Activated naive CD8-positive, alpha-beta T cell treated with anti-CD3 and anti-CD28 coated beads, Interleukin-2, amount 10 ng/mL, durations not matched to agents 7 days and 5 days (primary cell): Measurements from ENCODE around the gene NFASC. TPM values are rescaled to one million over a fixed set of nuclear protein-coding genes. Genes with fewer than 3 reads are reported as not detected.

Experiments used
- ATAC-seq: fragments of 150-1000 bp; cut with Tn5 transposase; one replicate; pipeline ENCODE4 v1.10.0; 2021; ENCODE audit warnings: low read depth, moderate library complexity
- POLR2A ChIA-PET: fragments of 350-600 bp; sonication (Branson Sonifier 250); formaldehyde crosslinking; loops from one replicate; lab custom pipeline; 2021; ENCODE audit warnings: antibody characterized with exemption; lab: Charles Lee
- DNase-seq: peaks from one replicate; pipeline ENCODE4 v3.0.0; 2021
- H3K27ac Mint-ChIP-seq: one replicate; pipeline ENCODE4 v1.8.0; 2022; ENCODE audit warnings: mild to moderate bottlenecking, mixed read lengths
- H3K27me3 Mint-ChIP-seq: one replicate; pipeline ENCODE4 v1.8.0; 2022; ENCODE audit warnings: mild to moderate bottlenecking, moderate library complexity, mixed read lengths
- H3K36me3 Mint-ChIP-seq: one replicate; pipeline ENCODE4 v1.8.0; 2021; ENCODE audit warnings: mild to moderate bottlenecking, mixed read lengths
- H3K4me1 Mint-ChIP-seq: one replicate; pipeline ENCODE4 v1.8.0; 2021; ENCODE audit warnings: mixed read lengths
- H3K4me3 Mint-ChIP-seq: one replicate; pipeline ENCODE4 v1.8.0; 2022; ENCODE audit warnings: mild to moderate bottlenecking, moderate library complexity, mixed read lengths
- H3K9me3 Mint-ChIP-seq: one replicate; pipeline ENCODE4 v1.8.0; 2021; ENCODE audit warnings: mixed read lengths
- total RNA-seq, 2 experiments: library from RNA; stranded (reverse); gene quantifications; one replicate each; pipeline ENCODE4 v1.2.3, GENCODE V29; 2021

Gene NFASC
- total RNA-seq, 2 experiments from 2014 or later, result 0.14 to 0.31 TPM

DNA sequence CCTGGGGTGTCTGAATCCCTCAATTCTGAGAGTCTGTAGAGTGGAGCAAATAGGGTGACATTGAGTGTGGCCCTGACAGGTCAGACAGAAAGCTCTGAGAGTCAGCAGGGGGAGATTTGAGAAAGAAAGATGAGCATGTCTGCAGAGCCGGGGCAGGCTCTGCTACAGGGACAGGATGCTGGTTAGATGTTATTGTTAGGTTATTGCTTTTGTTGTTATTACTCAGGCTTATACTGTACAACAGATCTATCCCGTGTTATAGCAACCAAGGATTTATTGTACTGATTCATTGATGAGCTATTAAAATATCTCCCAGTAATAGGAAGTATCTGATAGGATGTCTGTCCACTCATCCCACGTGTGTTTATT lies 59.5 kb downstream of the NFASC start:
- Mint-ChIP-seq H3K9me3 (no peaks in the 10 kb centered on the region), H3K27me3 (peaks cover 7% of the 10 kb centered on the region)
- POLR2A ChIA-PET, result no interaction called here

DNA sequence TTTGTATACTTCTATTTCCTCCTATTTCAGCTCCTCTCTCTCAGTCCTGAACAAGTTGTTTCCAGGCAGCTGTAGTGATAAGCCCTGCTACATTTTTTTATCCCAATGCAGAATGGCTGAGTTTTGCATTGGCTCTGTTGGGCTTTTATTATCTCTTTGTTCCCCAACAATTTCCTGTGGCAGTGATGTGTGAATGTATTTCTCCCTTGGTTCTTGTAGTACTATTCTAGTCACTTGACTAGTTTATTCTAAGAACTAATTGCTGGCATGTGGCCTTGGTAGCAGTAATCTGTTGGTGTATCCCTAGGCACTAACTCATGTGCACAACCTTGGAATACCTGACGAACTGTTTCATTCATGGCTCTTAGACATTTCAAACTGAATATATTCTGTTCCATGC lies 60.7 kb downstream of the NFASC start:
- DNase-seq (no peak), ATAC-seq (no peak)
- POLR2A ChIA-PET, result no interaction called here
- Mint-ChIP-seq H3K4me1 (no peaks in the 10 kb centered on the region), H3K36me3 (no peaks in the 10 kb centered on the region), H3K9me3 (no peaks in the 10 kb centered on the region), H3K27me3 (peaks cover 6% of the 10 kb centered on the region), H3K27ac (no peak overlapping the region), H3K4me3 (no peak overlapping the region)

More for the DNA sequence above, 59.5 kb downstream of the NFASC start:
- H3K36me3 Mint-ChIP-seq, result no peaks in the 10 kb centered on the region
- DNase-seq (no peak), ATAC-seq (no peak)
- no peak overlapping the region for H3K4me3 Mint-ChIP-seq
- H3K4me1 Mint-ChIP-seq, result no peaks in the 10 kb centered on the region
- H3K27ac Mint-ChIP-seq, result no peak overlapping the region

GRCh38 chr1:204931768-204932572 lies 61.3 kb downstream of the NFASC start:
- no peak for DNase-seq
- H3K36me3 Mint-ChIP-seq, result no peaks in the 10 kb centered on the region
- no peak for ATAC-seq
- no peak overlapping the region for H3K27ac Mint-ChIP-seq
- H3K4me1 Mint-ChIP-seq, result no peaks in the 10 kb centered on the region
- POLR2A ChIA-PET, result no interaction called here
- H3K27me3 Mint-ChIP-seq, result peaks cover 7% of the 10 kb centered on the region
- H3K4me3 Mint-ChIP-seq, result no peak overlapping the region
- no peaks in the 10 kb centered on the region for H3K9me3 Mint-ChIP-seq

DNA sequence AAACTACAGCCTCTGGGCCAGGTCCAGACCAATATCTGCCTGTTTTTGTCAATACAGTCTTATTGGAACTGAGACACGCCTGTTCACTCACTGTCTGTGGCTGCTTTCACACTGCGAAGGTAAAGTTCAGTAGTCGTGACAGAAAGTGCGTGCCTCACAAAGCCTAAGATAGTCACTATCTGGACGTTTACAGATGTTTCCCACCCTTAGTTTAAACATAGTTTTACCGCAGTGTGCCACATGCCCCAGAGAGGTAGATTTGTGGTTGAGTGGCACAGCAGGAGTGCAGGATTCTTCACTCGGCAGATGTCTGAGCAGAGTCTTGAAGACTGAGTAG lies 61.9 kb downstream of the NFASC start:
- POLR2A ChIA-PET, result no interaction called here
- Mint-ChIP-seq H3K9me3 (no peaks in the 10 kb centered on the region), H3K4me1 (no peaks in the 10 kb centered on the region), H3K27ac (no peak overlapping the region), H3K27me3 (peaks cover 7% of the 10 kb centered on the region), H3K36me3 (no peaks in the 10 kb centered on the region), H3K4me3 (no peak overlapping the region)
- ATAC-seq, result no peak
- DNase-seq, result no peak

DNA sequence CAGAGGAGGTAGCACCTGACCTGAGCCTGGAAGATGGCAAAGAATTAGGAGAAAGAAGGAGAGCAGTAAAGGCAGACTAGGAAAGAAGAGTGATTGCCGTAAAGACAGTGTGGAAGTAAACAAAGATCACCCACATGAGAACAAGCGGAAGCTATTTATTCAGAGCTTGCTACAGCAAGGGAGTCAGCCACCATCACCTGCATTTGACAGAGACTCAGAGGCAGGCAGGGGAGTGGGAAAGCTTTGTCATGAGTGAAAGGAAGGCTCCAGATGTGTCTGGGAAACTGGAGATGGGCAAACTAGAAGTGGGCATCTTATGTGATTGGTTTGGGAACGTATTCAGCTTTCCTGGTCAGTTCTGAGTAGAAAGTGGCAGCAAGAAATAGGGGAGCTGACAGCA lies 64.5 kb downstream of the NFASC start:
- Mint-ChIP-seq H3K36me3 (no peaks in the 10 kb centered on the region), H3K27me3 (peaks cover 7% of the 10 kb centered on the region), H3K27ac (no peak overlapping the region), H3K4me1 (no peaks in the 10 kb centered on the region), H3K9me3 (no peaks in the 10 kb centered on the region), H3K4me3 (no peak overlapping the region)
- POLR2A ChIA-PET, result no interaction called here
- DNase-seq (no peak), ATAC-seq (no peak)

DNA sequence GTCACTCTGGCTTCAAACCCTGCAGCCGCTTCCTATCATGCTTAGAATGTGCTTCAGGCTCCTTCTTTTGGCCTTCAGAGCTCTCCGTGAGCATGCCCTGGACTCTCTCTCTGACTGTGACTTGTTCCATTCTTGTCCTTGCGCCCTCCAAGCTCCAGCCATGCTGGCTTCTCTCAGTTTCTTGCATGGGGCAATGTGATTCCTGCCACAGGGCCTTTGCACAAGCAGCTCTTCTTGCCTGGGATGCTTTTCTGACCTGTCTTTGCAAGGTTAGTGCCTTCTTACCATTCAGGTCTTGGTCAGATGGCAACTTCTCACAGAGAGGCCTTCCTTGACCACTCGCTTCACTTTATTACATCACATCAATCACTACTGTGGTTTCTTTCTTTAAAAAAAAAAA lies 66.1 kb downstream of the NFASC start:
- DNase-seq, result no peak
- Mint-ChIP-seq H3K27me3 (peaks cover 7% of the 10 kb centered on the region), H3K36me3 (no peaks in the 10 kb centered on the region), H3K4me1 (no peaks in the 10 kb centered on the region), H3K9me3 (no peaks in the 10 kb centered on the region), H3K27ac (no peak overlapping the region), H3K4me3 (no peak overlapping the region)
- ATAC-seq, result no peak
- POLR2A ChIA-PET, result no interaction called here

DNA sequence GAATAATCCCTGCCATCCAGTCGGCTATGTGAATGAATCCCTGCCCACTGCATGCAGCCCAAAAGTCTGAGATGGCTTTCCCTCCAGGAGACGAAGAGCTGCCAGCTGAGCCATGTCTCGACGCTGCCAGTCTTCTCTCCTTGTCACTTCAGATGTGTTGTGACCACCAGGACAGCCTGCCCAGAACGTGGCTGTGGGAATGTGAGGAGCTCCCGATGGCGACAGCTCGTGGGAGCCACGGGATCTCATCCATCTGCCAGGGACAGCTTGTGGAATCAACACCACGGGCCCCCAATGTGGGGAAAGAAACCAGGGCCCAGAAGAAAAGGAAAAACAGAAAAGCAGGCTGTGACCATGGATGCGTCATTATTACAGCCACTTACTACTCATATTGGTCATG lies 67.2 kb downstream of the NFASC start:
- ATAC-seq (no peak), DNase-seq (no peak)
- Mint-ChIP-seq H3K4me1 (no peaks in the 10 kb centered on the region), H3K27ac (no peak overlapping the region), H3K9me3 (no peaks in the 10 kb centered on the region), H3K4me3 (no peak overlapping the region), H3K27me3 (peaks cover 7% of the 10 kb centered on the region), H3K36me3 (no peaks in the 10 kb centered on the region)
- POLR2A ChIA-PET, result no interaction called here

- Mint-ChIP-seq H3K9me3 (no peaks in the 10 kb centered on the region), H3K27ac (no peak overlapping the region), H3K4me1 (no peaks in the 10 kb centered on the region), H3K27me3 (peaks cover 9% of the 10 kb centered on the region), H3K4me3 (no peak overlapping the region), H3K36me3 (no peaks in the 10 kb centered on the region)
- POLR2A ChIA-PET, result no interaction called here
- ATAC-seq (no peak), DNase-seq (no peak)
Observed at GRCh38 chr1:204940591-204940990, 69.9 kb downstream of the NFASC start.

DNA sequence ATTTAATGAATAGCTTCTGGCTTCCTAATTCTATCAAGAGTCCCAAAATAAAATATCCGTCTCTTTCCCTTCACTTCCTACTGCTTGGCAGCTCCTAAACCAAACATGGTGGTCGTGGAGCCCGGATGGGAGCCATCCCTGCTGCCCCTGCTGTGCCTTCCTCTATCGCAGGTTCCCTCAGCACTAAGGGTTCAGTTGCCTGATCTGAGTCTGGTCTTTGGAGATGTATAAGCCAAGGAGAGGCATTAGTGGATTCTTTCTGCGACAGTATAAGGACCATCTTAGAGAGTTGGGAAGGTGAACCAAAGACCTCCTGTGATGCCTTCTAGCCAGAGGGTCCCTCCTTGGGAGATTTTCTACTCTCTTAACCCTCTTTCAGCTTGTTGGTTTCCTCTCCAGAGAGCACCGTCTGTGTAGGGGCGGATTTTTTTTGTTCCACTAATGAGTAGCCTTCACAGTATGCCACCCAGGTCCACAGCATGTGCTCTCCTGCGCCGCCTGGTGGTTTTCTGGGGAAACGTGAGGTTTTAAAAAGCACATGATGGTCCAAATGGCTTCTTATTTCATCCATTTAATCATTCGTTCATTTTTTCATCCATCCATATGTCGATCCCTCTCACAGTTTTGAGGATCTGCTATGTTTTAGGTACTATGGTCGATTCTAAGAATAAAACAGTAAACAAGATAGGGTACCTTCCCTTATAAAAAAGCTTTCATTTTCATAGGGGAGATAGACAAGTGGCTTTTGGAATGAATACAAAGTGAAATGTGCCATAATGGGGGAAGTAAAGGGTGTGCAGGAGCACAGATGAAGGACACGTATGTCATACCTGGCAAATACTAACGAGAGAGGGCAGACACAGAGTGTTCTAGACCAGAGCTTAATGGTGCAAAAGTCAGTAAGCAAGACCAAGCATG lies 71.0 kb downstream of the NFASC start:
- H3K36me3 Mint-ChIP-seq, result no peaks in the 10 kb centered on the region
- peaks cover 7% of the 10 kb centered on the region for H3K27me3 Mint-ChIP-seq
- H3K27ac Mint-ChIP-seq, result no peak overlapping the region
- POLR2A ChIA-PET, result no interaction called here
- H3K4me1 Mint-ChIP-seq, result peaks cover 6% of the 10 kb centered on the region
- no peaks in the 10 kb centered on the region for H3K9me3 Mint-ChIP-seq
- ATAC-seq (peak; percentile 68), DNase-seq (peak; percentile 68)
- H3K4me3 Mint-ChIP-seq, result no peak overlapping the region

DNA sequence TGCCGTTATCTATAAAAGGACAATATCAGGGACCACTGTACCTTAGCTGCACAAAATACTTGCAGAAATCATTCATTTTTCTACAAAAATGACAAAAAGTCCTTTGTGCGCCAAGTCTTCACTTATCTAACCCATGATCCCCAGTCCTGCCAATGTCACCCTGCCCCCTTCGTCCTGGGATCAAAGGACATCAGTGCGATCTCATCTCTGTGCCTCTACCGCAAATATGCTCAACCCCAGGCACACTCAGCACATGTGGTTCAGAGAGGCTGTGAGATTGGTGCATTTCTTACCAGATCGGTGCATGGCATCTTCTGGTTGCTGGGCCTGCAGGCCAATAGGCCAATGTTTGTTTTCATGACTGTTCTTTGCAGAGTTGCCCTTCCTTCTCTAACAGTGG lies 72.8 kb downstream of the NFASC start:
- H3K27ac Mint-ChIP-seq, result no peak overlapping the region
- peaks cover 5% of the 10 kb centered on the region for H3K27me3 Mint-ChIP-seq
- DNase-seq (no peak), ATAC-seq (no peak)
- H3K36me3 Mint-ChIP-seq, result no peaks in the 10 kb centered on the region
- POLR2A ChIA-PET, result no interaction called here
- no peak overlapping the region for H3K4me3 Mint-ChIP-seq
- H3K4me1 Mint-ChIP-seq, result peaks cover 6% of the 10 kb centered on the region
- no peaks in the 10 kb centered on the region for H3K9me3 Mint-ChIP-seq

DNA sequence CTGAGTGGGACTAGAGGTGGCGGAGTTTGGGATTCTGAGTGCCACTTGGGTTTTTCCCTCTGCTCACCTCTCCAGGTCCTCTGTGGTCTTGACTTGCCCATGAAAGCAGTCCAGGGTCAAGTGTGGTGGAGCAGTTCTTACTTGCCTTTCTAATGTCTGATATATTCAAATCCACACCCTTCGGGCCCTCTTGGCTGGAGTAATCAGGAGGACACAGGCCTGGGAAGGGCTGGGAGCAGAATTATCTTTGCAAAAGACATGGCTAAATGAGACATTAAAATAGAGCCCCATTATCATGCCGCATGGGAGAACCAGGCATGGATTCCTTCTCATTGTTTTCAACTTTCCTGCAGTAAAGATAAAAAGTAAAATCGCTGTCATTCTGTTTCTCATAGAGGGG lies 74.0 kb downstream of the NFASC start:
- no peak for ATAC-seq
- Mint-ChIP-seq H3K9me3 (no peaks in the 10 kb centered on the region), H3K27me3 (peaks cover 11% of the 10 kb centered on the region), H3K4me1 (peaks cover 6% of the 10 kb centered on the region), H3K27ac (no peak overlapping the region), H3K36me3 (no peaks in the 10 kb centered on the region), H3K4me3 (no peak overlapping the region)
- POLR2A ChIA-PET, result no interaction called here
- no peak for DNase-seq

GRCh38 chr1:204945565-204945977 lies 74.9 kb downstream of the NFASC start:
- no peaks in the 10 kb centered on the region for H3K9me3 Mint-ChIP-seq
- POLR2A ChIA-PET, result no interaction called here
- peaks cover 12% of the 10 kb centered on the region for H3K27me3 Mint-ChIP-seq
- no peak for ATAC-seq
- no peak overlapping the region for H3K27ac Mint-ChIP-seq
- DNase-seq, result no peak
- H3K36me3 Mint-ChIP-seq, result no peaks in the 10 kb centered on the region
- H3K4me1 Mint-ChIP-seq, result peaks cover 6% of the 10 kb centered on the region
- no peak overlapping the region for H3K4me3 Mint-ChIP-seq

DNA sequence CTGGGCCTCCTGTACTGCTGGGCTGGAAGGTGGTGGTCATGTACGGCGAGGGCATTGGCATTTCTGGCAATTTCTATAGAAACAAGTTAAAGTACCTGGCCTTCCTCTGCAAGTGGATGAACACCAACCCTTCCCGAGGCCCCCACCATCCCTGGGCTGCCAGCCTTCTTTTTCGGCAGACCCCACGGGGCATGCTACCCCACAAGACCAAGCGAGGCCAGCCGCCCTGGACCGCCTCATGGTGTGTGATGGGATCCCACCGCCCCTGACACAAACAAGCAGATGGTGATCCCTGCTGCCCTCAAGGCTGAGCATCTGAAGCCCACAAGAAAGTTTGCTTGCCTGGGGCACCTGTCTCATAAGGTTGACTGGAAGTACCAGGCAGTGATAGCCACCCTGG lies 76.0 kb downstream of the NFASC start:
- DNase-seq (no peak), ATAC-seq (no peak)
- Mint-ChIP-seq H3K4me3 (no peak overlapping the region), H3K27ac (no peak overlapping the region), H3K4me1 (peaks cover 6% of the 10 kb centered on the region), H3K36me3 (no peaks in the 10 kb centered on the region), H3K9me3 (no peaks in the 10 kb centered on the region), H3K27me3 (peaks cover 12% of the 10 kb centered on the region)
- POLR2A ChIA-PET, result no interaction called here

DNA sequence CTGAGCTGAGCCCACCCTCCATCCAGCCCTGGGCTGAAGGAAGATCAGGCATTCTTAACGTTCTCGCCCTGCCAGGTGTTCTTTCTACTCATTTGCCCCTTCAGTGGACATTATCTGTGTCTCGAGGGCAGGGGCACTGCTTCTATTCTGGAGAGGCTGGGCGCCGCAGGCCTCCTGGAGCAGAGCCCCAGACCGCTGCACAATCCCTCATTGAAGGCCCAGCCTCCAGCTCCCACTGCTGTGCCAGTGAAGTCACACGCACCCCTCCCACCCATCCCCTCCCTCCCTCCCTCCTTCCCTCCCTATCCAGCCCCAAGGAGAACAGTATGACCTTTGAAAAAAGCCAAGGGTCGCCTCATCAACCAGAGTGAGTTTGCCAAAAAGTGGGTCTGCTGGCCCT lies 76.7 kb downstream of the NFASC start:
- no peak for ATAC-seq
- no peaks in the 10 kb centered on the region for H3K36me3 Mint-ChIP-seq
- peaks cover 12% of the 10 kb centered on the region for H3K27me3 Mint-ChIP-seq
- no peaks in the 10 kb centered on the region for H3K9me3 Mint-ChIP-seq
- no peak overlapping the region for H3K27ac Mint-ChIP-seq
- POLR2A ChIA-PET, result no interaction called here
- H3K4me3 Mint-ChIP-seq, result no peak overlapping the region
- peaks cover 6% of the 10 kb centered on the region for H3K4me1 Mint-ChIP-seq
- DNase-seq, result no peak
